Activated CD4-positive, alpha-beta T cell treated with anti-CD3 and anti-CD28 coated beads, Interleukin-2, Interleukin-4, amounts not matched to agents 100 ng/mL and 50 ng/mL, durations not matched to agents 16 hours and 8 hours (primary cell): ENCODE data around the gene PARD3.
"Not testable (repeated sequence)": the region's sequence is repeated elsewhere in the genome, so short reads cannot be mapped to it uniquely, and the experiment has no call there.

ENCODE experiments used
- DNase-seq: peaks from one replicate; pipeline ENCODE4 v3.0.0-alpha.2; 2020; ENCODE audit warnings: low spot score

Gene PARD3

DNA sequence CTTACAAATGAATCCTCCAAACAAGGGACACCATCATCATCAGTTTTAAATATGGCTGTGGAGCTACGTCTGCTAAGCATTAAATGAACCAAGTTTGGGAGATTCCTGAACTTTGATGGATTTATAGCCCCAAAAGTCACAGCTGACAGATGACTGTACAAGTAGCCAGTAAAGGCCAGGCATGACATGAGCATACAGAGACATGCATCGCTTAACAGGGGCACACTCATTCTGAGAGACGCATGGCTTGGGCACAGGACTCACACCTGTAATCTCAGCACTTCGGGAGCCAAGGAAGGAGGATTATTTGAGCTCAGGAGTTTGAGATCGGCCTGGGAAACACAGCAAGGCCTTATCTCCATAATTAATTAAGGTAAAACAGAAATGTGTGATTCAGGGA lies 166.2 kb downstream of the PARD3 start:
- DNase-seq: no peak

DNA sequence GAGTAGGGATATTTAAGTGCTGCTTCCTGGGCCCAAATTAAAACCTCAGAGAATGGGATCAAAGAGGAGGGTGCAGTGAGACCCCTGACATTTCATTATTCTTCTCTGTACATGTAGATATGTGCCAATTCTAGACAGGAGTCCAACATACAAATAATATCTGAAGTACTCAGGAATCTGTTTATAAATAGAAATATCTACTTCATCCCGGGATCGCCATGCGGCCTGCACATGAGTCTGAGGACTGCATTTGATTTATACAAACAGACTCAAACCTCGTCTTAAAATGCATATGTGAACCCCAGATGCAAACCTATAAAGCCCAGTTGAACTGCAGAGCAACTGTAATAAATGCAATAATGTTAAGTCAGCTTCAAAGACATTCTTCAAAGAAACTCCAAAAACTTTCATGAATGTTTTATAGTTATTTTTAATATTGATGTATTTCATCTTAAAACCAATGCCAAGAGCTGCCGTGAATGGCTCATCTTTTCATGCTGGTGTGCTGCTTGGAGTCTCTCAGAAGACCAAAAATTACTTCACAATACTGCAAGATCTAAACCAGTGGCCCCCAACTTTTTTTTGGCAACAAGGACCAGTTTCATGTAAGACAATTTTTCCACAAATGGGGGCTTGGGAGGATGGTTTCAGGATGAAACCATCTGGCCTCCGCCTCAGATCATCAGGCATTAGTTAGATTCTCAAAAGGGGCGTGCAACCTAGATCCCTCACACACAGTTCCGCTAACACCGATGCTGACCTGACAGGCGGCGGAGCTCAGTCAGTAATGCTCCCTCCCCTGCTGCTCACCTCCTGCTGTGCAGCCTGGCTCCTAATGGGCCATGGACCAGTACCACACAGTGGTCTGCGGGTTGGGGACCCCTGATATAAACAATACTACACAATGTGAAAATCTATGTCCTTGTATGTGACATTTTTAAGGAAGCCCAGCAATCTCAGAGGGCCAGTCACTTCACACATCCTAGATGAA lies 166.9 kb downstream of the PARD3 start:
- DNase-seq: no peak

DNA sequence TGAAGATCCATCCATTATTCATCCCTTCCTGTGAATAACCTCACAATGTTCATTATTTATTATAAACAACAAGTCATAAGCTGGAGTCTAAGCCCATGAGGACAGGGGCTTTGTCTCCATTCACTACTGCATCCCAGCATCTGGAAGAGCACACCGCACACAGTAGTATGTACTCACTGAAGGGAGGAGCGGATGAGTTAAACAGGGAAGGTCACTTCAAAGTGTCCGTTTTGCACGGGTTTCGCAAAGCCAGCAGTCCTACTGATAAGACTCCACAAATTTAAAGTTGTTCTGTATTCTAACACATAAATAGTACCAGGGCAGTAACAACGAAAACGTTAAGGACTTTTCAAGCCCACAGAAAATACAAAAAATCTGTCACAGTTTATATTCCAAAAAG lies 167.9 kb downstream of the PARD3 start:
- no peak for DNase-seq

DNA sequence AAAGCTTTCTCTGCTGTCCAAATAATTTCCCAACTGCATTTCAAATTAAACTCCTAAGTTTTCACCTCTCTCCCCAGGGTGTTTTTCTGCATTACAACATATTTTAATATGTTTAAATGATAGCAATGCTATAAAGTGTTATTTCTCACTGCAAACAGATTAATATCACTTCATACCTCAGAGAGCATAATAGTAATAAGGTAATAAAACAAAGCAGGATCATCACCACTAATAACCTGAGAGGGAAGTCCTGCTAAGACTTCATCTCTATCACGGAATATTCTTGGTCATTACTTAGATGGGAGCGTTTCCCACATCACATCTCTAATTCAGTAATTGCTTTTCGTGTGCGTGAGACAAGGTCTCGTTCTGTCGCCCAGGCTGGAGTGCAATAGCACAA lies 168.8 kb downstream of the PARD3 start:
- DNase-seq: no peak

DNA sequence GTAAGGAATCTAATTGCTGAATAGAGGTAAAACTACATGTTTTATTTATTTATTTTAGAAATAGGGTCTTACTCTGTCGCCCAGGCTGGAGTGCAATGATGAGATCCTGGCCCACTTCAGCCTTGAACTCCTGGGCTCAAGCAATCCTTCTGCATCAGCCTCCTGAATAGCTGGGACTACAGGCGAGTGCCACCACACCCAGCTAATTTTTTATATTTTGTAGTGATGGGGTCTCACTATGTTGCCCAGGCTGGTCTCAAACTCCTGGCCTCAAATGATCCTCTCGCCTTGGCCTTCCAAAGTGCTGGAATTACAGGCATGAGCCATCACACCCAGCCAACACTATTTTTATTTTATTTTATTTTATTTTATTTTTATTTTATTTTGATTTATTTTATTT lies 170.3 kb downstream of the PARD3 start:
- not testable (repeated sequence) for DNase-seq

DNA sequence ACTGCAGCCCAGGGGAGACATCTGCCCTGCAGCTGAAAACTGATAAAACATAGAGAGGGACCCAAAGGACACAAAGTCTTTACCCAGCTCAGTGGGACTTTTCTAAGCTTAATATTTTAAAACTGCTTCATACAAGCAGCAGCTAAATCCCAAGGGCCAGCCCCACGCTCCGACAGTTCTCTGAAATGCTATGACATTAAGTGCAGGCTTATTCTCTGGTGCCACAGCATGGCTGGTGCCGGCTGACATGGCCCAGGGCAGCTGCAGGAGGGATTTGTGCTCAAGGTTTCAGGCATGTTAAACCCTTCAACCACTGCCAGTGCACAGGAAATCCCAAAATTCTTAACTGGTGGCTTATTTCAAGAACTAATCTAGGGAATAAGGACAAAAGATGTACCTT lies 170.9 kb downstream of the PARD3 start:
- DNase-seq: no peak

DNA sequence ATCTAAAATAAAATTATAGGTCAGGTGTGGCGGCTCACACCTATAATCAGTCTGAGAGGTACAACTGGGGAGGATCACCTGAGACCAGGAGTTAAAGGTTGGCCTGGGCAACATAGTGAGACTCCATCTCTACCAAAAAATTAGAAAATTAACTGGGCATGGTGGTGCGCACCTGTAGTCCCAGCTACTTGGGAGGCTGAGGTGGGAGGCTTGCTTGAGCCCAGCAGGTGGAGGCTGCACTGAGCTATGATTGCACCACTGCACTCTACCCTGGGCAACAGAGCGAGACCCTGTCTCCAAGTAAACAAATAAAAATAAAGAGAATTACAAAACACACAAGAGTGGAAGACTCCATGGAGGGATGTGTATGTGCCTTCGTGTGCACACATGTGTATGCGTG lies 171.5 kb downstream of the PARD3 start:
- DNase-seq: no peak

DNA sequence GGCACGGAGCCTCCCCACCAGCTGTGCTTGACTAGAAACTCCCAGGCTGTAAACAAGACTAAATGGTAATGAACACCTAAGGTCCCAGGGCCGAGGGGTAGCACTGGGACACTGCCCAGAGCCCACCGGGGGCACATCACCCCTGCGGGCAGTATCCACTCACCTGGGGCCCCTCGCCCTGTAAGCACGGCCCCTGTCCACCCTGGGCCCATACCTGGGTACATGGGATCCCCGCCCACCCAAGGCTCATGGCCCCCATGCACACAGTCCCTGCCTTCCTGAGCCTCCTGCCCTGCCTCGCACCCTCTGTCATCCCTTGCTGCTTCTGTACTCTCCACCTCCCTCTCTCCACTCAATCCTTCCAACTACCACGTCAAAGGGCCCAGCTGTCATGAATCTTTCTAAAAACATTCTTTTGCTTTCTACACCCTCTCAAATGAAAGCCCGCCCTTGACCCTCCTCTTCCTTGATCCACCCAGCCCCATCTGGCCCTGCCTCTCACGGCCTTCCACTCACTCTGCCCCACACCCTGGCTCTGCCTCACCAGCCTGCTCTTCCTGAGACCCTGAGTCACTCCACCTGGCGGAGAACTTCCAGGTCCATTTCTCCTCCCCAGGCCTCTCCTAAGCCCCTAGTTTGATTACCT lies 173.1 kb downstream of the PARD3 start:
- DNase-seq: no peak

DNA sequence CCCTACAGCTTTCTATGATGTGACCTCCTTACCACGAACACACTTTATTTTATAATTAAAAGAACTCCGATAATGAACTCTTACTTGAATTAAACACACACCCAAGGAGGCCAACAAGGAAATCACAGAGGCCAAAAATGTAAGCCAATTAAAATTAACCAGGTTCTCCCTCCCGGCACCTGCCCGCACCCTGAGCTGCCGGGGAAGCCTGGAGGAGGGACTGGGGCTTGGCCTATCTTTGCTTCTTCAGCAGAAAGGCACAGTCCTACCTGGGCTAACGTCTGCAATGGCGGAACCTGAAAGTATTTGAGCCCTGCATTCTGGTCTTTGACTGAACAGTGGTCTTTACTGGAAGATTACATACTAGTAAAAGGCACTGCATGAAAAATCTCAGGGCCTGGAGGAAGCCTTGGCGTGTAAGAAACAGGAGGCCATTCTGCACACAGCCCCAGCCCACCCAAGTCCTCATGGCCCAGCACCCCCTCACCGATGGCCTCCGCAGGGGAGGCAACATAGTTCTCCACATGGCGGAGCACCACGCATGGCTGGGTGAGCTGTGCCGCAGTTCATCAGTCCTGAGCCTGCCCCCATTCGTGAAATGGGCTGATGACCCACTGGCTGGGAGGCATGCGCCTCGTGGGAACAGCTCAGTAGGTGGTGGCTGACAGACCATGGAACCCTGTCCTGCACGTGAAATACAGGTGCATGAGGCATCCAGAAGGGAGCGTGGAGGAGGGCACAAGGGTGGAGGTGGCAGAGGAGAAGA lies 173.8 kb downstream of the PARD3 start:
- no peak for DNase-seq

DNA sequence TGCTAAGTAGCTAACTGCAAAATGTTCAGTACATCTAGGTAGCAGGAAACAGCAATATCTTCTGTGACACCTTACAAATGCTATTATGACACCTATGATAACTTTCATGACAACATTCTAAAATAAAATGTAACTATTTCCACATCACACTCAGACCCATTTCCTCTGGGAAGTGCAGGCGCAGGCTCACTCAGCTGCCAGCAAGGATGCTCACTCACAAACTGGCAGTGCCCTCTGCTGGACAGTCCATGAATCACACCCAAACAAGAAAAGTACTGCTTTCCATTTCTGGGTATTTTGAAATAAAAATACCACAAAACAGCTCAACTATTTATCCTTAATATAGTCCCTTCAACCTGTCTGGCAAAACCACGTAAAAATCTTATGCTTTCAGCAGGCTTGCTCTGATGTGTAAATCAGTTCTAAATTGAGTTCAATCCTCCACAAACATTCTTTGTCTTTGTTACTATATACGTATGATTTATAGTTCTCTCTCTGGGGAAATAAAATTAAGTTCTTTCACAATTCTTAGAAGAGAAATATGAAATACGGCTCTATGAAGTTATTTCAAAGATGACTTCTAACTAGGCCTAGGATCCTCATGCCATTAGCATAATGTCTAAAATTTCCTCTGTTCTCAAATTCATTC lies 176.6 kb downstream of the PARD3 start:
- DNase-seq: peak; percentile 70

DNA sequence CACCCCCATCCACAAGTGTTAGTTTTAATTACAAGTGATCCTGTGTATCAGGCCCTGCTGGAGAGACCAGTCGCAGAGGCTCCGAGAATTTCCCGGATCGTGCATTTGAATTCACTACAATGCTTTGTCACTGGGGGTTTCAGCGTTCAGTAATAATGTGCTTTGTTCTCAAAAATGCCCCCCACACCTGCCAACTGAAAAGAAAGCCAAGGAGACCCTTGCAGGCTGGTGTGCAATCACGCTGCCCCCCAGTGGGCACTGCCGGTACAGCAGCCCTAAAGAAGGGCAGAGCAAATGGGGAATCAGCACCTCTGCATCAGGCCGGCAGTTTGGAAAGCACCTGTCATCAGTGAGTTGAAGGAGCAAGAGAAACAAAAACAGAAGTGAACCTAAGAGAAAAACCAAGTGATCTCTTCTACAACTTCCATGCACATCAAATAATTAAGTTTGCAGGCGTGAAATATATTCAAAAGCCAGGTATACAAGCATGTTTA lies 177.6 kb downstream of the PARD3 start:
- peak; percentile 62 for DNase-seq

DNA sequence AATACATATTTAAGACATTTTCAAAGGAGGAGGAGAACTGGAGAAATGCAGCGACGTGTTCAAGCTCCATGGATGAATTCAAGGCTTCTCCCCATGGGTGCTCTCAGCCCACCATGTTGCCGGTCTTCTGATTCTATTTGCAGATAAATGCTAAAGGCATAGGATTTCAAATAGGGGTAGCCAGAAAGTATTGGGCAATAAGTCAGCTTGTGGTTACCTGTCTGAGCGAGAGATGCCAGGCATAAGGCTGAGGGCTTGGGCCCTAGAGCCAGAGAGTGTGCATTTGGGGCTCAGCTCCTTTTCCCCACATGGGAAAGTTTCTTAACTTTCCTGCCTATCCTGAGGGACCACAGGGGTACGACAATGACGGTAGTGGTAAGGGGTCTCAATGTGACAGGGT lies 180.0 kb downstream of the PARD3 start:
- no peak for DNase-seq

DNA sequence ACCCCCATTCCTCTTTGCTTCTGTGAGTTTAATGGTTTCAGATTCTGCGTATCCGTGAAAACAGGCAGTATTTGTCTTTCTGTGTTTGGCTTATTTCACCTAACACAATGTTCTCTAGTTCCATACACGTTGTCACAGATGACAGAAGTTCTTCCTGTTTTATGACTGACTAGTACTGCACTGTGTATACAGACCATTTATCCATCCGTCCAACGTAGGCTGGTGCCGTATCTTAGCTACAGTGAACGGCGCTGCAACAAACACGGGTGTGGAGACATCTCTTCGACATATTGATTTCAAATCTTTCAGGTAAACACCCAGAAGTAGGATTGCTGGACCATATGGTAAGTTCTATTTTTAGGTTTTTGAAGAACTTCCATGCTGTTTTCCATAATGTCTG lies 181.7 kb downstream of the PARD3 start:
- no peak for DNase-seq

DNA sequence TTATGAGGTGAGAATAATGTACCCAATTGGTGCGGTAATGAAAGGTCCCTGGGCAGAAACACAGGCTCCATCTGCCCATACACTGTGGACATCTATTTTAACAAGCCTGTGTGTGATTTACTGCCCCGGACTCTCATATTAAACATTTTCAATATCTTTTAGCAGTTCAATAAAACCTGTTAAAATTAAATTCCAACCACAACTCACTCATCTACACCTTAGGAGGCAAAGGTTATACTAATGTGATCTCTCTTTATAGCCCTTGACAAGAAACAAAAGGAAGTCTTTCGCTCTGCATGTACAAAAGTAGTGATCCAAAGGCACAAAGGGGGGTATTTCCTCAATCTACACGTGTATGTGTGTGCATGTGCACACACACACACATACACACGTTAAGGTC lies 186.0 kb downstream of the PARD3 start:
- DNase-seq: no peak

DNA sequence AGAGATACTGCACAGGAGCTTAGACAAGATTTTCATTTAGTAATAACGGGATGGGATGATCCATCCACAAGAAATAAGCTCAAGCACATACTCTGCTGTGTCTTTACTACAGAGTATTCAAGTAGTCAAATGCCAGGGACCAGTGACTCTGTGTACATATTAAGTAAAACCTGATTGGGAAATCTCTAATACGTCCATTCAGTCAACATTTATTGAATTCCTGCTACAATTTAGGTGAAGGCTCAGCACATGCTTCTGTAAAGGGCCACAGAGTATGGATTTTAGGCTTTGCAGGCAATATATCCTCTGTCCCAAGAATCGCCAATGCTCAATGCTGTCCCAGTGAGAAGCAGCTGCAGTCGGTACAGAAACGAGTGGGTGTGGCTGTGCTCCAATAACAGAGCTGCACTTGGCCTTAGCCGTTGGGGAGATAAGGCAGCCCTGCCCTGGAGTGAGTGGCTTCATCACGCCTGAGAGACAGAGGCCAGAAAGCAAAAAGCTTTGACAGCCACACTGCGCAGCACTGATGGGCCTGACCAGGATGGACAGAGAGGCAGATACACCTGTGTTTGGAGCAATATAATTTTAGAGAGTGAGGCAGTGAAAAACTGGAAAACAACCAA lies 186.8 kb downstream of the PARD3 start:
- no peak for DNase-seq

DNA sequence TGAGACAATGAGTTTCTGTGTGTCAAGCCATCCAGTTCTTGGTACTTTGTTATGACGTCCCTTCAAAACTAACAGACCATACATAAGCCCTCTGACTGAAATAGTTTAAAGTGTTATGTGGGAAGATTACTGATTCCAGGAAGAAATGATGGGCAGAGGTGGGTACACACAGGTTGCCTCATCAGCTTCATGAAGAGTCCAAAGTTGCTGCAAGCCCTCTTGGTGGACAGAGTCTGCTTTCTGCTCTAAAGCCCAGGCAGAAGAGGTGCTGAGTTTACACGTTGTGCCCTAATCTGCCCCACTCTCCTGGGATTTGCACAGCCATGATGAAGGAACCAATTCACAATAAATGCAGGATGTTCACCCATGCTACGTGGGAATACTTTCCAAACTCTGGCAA lies 187.4 kb downstream of the PARD3 start:
- DNase-seq: no peak

DNA sequence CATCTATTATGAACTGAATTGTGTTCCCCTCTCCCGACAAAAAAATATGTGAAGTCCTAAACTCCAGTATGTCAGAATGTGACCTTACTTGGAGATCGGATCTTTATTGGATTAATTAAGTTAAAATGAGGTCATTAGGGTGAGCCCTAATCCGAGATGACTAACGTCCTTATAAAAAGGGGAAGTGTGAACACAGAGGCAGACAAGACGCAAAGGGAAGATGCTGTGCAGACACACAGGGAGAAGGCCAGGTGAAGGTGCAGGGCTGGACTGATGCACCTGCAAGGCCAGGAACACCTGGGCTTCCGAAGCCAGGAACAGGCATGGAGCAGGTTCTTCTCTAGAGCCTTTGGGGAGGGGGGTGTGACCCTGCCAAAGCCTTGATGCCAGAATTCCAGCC lies 187.8 kb downstream of the PARD3 start:
- DNase-seq: no peak

DNA sequence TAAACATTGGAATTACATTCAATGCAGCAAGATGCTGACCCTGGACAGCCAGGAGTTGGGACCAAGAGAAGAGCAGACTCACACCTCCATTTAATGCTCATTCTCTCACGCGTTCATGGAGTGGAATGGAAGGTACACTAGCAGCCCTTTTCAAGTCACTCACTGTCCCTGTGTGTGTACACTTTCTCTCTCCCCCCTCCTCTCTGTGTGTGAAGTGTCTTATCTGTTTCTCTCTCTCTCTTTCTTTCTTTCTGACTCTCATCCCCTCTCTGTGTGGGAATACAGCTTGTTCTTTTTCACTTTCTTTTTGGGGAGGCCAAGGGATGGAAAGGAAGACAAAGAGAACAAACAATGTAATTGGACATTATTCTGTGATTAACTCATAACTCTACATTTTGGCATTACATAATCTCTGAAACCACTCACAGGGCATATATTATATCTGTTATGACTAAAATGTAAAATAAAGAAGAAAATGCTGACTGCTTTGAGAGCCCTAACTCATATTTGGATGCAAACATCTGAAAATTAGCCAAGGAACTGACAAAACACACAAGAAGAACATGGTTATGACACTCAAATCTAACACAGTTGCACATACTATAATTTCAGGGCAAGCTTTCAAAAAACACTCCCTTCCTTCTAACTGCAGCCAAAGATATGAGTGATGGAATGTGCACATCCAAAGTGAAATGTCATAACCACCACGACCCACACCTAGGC lies 188.8 kb downstream of the PARD3 start:
- no peak for DNase-seq

DNA sequence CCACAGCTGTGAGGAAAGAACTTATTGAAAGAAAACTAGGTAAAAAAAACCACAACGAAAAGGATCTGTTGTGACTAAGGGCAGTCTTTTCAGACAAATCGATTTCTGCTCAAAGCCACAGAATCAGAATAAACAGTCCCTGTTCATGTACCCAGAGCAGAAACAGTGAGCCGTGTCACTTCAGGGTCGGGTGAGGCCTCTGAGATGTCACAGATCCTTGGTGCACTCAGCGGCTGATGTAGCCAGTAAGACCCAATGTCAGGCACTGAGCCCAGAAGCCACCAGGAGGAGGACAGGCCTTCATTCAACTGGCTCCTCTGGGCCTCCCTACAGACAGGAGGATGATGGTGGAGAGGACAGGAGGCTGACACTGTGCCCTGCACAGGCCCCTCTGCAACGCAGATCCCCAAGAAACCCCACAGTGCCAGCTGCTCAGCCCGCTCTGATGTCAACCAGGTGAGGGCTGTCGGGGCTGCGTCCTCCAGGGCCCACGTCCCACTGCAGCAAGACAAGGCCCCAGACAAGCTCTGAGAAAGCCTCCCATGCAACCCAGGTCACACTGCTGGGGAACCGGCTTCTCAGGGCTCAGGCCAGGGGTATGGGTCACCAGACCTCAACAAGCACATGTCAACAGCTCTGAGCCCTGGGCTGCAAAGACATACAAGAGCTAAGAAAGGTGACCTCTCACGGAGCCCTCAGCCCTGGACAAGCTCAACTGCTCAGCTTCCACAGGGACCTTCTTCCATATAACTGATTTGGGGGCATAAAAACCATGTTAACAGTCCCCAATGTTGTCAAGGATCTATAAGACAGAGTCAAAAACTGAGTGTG lies 190.6 kb downstream of the PARD3 start:
- no peak for DNase-seq

DNA sequence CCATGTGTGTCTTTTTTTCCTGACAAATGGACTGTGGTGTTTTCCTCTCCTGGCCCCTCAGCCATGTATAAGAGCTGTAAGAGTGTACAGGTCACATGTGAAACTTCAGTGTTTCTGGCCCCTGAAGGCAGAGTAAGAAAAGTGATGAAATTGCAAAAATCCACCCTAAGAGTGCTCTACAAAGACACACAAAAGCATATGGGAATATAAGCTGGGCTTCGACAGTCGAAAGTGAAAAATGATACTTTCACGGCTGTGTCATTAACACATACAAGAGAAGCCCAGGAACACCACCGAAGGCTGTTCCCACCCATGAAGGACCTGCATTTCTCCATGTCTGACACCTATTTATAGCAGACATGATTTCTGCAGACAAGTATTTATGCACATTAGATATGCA lies 192.2 kb downstream of the PARD3 start:
- DNase-seq: no peak
